Activated T-helper 1 cell treated with Interleukin-2 at 50 U/mL for 16 hours (primary cell): Measurements from ENCODE around the gene TAPT1.

Source experiments
- DNase-seq: peaks from one replicate; pipeline ENCODE4 v3.0.0-alpha.2; 2020; ENCODE audit warnings: low read depth

TAPT1 gene

DNA sequence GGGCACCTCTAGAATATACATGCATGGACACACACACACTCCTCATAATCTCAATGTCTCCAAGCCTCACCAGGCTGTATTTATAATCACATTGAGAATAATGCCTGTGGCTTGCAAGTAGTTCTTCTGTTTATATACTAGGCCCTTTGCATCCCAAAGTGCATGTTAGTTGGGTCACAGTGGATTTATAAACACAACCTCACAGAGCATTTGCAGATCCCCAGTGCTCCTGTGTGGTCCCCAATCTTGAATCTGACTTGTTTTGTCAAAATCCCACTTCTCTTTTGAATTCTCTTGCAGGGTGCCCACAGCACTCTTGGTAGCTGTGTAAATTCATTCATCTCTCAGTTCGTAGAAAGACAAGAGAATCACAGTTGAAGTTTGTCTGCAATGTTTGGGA lies 92.9 kb downstream of the TAPT1 start:
- DNase-seq: no peak

DNA sequence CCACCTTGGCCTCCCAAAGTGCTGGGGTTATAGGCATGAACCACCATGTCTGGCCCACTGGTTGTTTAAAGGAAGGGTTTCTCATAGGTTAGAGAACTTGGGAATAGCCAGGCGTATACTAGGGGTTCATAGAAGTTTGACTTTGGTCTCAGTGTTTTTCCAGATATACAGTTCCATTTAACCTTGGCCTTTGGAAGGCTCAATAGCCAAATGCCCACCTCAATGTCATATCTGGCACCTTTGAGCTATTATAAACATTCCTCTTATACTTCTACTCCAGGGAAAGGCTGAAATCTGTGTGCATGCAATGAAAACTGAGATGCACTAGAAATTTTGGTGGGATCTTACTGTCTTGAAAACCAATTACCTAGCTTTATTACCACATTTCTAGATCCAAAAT lies 95.0 kb downstream of the TAPT1 start:
- no peak for DNase-seq

DNA sequence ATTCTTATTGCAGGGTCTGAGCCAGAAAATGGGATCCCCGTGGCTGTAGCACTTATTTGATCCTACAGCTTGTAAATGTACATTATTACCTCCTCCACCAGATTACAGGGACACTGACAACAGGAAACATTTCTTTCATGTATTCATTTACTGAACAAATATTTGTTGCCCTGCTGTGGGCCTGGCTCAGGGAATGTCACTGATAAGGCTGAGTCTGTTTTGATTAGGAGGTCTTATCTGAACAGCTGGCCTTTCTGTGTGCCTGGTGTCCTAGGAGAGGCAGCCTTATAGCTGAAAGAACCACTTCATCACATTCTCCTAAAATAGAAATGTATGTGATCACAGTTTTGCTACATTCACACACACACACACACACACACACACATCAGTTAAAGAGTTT lies 96.9 kb downstream of the TAPT1 start:
- DNase-seq: no peak

DNA sequence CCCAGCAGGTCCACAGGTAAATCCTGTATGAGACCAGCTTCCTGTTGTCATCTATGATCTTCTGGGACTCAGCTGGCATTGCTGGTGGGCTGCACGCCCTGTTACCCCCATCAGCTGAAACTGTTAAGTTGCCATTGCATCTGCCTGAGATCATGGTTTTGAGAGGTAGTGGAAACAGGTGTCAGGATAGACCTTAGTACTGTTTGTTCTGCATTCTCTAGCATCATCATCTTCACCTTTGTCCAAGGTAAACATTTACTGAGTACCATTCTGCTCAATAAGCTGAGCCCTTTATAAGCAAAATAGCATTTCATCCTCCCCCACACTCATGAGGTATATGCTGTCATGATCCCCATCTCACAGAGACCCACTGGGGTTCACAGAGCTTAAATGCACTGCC lies 99.6 kb downstream of the TAPT1 start:
- DNase-seq: no peak

DNA sequence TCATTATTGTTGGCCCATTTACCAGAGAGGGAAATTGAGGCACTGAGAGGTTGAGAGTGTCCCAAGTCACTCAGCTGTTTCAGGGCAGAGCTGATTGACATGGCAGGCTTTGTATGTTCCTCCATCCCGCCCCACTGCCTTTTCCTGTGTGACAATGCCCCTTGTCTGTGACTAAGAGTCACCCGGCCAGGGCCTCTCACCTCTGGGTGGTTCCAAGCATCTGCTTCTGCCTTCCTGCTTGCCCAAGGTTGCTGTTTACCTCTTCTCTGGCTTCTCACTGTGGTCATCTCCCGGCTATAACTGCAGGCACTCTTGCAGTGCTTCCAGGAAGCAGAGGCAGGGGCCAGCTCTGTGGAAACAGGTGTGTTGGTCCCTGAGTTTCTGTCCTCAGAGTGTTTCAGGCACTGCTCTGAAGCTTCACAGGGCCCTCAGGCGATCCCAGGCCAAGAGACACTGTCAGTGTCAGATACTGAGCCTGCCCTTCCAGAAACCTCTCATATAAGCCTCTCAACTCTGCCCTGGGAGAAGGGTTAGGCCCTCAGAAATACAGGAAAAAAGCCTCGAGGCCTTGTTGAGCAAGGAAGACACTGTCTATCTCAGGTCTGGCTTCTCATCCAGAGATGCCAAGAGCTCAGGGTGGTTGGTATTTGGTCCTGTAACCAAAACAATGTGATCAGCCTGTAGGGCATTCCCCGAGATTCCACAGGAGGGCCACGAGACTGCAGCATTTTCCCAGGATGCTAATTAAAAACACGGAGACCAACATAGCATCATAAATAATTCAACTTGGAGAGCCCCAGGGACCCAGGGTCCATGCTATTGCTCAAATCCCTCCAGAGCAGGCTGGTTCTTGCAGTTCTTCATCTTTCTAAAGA lies 100.5 kb downstream of the TAPT1 start:
- DNase-seq: no peak

DNA sequence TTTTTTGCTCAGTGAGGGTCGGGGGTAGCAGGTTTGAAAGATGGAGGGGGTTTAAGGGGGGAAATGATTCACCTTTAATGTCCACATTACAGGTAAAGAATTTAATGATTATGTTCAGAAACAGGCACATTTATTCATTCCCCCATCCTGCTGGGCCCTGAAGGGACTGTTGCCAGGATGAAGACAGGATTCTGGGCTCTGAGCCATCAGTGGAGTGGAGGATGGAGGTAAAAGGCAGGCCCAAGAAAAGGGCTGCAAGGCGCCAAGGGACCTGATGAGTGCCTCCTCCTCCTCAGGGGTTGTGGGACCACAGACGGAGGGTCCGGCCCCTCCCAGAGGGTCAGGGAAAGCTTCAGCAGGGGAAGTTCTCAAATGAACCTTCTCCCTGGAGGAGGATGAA lies 102.0 kb downstream of the TAPT1 start:
- DNase-seq: no peak

DNA sequence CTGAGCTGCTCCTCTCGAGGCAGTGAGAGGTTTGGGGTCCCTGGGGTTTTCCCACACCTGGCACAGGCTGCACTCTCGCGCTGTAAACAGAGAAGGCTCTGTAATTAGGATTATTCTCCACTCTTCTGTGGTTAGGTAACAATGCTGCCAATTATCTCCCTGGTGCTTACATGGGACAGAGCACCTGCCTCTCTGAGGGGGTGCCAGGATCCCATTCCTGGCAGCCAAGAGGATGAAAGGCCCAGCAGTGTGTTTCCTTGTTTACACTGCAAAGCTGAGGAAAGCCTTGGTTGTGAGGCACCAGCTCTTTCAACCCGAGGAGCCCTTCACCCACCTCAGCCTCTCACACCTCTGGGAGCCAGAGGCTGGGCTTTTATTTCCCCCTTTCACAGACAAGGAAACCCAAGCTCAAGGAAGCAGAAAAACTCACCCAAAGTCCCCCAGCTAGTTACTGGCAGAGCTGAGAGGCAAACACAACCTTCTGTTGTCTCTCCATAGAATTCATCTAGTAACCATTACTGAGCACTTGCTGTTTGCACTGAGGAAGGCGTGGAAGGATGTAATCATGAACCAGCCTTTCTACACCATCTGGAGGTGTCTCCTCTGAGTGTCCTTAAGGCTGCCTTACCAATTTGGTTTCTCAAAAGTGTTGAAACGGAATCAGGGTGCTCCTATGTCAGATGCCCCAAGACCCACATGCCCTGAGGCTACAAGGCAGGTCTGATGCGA lies 102.8 kb downstream of the TAPT1 start:
- no peak for DNase-seq

DNA sequence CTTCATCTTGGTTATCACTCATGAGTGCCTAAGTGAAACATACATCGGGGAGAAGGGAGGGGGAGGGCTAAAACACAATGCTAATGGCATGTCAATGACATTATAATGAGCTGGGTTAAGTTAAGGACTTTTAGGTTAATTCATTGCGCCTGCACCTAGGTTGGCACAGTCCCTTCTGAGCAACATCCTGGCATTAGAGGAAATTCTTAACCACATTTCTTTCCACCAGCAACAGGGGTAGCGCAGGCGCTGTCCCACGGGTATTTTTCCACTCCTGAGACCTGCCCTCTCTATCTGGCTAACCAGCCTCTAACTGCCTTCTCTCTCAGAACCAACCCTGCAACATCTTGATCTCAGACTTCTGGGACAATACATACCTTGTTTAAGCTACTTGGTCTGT lies 103.5 kb downstream of the TAPT1 start:
- DNase-seq: no peak

DNA sequence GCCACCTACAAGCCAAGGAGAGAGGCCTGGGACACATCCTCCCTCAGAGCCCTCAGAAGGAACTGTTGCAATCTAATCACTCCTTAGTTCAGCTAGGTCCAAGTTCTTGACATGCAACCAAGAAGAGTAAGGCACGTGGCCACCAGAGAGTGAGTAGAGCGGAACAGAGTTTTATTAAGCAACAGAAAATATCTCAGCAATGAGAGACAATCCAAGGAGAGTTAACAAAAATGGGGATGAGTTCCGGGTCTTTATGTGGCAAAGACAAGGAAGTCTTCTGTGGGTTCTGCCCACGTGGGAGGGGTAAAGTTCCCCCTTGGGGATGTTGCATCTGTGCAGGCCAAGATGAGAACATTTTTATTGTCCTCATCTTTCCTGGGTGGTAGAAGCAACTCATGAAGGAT lies 104.0 kb downstream of the TAPT1 start:
- DNase-seq: no peak

DNA sequence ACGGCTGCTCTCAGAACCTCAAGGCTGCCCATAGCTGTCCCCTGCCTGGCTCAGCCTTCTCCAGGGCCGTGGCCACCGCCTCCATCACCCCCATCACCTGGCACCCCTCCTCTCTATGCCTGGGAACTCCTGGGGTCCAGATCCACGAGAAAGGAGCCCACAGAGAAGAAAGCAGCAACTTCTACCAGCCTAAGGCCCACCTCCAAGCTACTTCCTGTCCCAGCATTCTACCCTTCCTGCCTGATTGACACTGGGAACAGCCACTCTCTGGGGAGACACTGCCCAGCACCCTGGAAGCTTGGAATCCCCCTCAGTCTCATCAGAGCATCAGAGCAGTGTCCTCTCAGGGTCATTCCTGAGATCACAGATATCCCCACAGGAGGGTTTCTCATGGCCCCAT lies 105.6 kb downstream of the TAPT1 start:
- DNase-seq: no peak

DNA sequence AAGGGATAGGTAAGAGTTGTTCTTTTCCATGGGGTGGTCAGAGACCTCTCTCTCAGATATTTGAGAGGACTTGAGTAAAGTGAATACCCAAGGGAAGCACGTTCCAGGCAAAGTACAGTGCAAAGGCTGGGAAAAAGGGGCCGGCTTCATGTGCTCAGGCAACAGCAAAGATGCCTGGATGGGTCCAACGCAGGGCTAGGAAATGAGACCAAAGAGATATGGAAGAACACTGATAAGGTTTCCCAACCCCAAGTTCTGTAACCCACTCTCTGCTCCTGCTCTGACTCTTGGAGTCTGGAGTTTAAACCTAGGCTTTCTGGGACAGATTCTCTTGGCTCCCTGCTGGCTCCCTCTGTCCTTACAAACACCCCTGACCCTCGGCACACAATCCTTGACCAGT lies 106.3 kb downstream of the TAPT1 start:
- DNase-seq: no peak

DNA sequence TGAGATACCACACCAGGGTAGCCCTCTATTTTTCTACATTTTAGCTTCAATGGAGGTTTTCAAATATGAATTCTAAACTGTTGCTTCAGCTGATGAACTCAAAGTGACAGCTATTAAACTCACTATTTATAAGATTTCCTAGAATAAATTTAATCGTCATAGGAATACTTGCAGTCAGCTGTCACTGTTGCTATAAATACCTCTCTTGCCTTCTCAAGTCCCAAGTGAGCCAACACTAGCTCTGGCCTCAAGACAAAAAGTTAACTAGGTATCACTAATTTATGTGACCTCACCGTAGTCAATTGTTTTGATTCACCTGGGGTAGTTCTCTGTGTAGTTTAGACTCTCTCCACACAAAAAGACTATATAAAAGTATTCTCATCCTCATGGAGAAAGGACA lies 108.2 kb downstream of the TAPT1 start:
- DNase-seq: no peak

DNA sequence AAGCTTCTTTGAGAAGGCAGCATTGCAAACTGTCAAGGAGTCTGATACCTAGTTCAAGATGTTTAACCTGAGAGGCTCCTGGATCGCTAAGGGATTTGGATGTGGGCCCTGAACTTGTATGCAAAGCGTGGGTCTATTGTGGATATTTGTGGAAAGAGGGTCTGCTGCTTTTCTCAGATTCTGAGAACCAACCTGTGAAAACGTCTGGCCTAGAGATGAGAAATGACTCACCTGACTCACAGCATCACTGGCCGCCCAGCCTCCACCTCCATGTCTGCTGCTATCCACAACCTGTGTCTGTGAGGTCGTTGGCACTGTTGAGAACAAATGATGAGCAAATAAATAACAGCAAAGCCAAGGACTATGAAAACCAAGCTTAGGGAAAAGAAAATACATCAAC lies 109.1 kb downstream of the TAPT1 start:
- no peak for DNase-seq

DNA sequence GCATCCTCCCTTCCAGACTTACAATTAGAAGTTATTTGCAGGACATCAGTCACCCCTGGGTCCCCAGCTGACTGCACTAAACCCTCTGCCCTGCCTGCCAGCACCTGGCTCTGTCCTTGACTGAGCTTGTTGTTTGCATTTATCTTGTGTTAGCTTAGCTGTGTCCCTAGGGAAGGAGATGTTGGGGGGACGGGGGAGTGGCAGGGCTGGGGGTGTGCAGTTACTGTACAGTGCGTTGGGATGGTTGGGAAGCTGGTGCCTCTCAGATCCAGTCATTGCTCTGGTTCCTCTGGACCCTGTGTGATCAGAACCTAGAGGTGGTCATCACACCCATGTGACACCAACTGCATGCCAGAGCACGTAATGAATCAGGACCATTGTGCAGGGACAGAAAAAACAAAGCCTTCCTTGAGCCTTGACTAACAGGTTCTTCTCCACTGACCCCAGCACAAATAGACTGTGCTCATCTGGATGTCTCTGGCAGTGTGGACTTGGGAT lies 109.7 kb downstream of the TAPT1 start:
- no peak for DNase-seq

DNA sequence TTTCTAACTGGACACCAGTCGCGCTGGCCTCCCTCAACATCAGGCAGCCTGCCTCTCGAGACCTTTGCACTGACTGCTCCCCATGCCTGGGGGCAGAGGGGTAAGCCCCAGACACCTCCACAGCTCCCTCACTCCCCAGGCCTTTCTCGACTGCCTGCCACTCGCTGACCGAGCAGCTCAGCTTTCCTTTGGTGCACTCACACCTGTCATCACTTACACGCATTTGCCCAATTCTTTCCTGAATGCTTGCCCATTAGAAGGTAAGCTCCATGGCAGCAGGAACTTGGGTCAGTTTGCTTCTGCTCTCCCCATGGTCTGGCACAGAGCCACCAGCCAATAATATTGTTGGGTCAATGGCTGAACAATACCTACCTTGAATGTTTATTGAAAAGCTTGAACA lies 110.3 kb downstream of the TAPT1 start:
- no peak for DNase-seq

DNA sequence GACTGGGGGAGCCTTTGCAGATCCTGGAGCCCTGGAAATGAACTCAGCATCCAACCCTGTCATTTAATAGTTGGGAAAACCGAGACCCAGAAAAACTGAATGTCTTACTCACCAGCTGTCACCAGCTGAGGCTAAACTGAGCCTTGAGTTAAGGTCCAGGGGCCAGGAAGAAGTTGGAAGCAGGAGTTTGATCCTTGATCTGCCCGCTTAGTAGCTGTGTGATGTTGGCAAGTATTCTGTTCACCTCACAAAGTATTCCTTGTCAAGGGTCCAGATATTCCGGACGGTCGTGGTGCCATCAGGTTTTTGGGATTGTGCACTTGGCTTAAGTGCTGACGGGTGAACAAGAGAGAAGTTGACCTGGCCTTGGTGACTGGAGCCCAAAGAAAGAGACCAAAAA lies 111.7 kb downstream of the TAPT1 start:
- DNase-seq: no peak

DNA sequence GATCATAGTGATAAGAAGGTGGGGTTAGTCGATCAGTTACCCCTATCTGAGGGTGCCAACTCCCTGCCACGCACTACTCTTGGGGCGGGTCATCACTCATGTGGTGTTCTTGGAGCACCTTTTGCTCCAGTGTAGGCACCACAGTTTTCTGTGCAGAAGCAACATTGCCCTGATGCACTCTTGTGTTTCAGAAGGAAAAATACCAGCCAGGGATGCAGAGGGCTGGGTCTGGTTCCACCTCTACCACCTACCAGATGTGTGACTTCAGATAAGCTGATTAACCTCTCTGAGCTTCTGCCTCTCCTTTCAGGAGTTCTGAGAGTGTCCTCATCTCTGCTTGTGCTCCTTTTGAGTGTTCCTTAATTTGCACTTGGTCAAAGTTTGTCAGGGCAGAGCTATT lies 112.5 kb downstream of the TAPT1 start:
- DNase-seq: no peak

DNA sequence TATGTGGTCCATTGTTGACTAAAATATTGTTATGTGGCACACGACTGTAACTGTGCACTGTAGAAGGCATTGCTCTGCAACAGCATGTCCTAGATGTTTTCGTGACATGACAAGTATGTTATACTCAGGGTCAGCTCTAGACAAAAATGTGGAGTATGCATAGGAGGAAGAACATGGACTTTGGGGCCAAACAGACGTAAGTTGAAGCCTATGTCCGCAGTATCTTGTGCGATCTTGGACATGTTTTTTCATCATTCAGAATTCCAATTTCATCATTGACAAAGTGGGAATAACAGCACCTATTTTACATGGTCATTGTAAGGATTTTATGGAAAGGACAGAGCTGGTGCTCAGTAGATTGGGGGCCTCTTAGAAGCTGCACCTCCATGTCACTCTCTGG lies 114.7 kb downstream of the TAPT1 start:
- no peak for DNase-seq

DNA sequence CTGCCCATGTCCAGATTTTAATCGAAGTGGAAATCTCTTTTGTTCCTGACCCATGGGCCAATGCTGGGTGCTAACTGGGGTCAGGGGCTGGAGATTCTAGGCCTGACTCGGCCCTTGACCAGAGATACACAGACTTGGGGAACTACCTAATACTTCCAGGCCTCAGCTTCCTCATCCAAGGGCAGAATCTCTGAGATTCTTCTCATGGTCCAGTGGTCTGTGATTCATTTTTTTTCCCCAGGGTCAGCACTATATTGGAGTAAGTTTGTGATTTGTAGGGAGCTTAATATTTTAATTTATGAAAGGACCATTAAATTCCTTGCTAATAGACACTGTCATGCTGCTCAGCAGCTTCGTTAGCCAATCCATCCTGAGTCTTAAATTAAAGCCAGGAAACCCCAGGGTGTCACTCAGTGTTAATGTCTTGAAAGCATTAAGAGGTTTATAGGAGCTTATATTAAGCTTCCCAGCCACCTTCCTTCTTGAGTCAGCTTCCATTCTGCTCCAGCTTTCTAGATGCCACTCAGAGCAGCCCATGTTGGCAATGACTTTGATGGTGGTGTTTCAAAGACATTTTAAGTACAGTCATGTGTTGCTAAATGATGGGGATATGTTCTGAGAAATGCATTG lies 115.5 kb downstream of the TAPT1 start:
- DNase-seq: no peak
